ENCODE results near the gene FOXK1. TPM values are rescaled to one million over a fixed set of nuclear protein-coding genes. Genes with fewer than 3 reads are reported as not detected.
"Not testable (repeated sequence)": the region's sequence is repeated elsewhere in the genome, so short reads cannot be mapped to it uniquely, and the experiment has no call there.

Gene FOXK1
- total and polyA plus RNA-seq, 8 donors: 3.9 to 20.6 (median 15.5) TPM

DNA sequence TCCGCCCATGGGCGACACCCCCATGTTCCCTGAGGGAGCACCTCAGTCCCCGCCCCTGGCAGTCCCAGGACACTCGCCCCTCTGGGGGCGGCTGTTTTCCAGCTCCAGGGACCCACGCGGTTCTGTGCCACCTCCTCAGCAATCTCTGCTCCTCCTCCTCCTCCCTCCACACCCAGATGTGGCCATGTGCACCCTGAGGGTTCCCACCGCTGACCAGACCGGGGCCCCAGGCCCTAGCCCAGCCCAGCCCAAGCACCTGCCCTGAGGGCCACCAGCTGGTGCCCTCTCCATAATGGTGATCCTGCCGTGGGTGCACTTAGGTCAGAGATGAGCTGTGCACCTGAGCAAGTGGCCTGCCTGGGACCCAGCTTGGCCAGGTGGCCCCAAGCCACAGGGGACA is 118.4 kb downstream of the FOXK1 start:
- DNase-seq: peak in 2 of 6 donors; percentile 8 to 64

DNA sequence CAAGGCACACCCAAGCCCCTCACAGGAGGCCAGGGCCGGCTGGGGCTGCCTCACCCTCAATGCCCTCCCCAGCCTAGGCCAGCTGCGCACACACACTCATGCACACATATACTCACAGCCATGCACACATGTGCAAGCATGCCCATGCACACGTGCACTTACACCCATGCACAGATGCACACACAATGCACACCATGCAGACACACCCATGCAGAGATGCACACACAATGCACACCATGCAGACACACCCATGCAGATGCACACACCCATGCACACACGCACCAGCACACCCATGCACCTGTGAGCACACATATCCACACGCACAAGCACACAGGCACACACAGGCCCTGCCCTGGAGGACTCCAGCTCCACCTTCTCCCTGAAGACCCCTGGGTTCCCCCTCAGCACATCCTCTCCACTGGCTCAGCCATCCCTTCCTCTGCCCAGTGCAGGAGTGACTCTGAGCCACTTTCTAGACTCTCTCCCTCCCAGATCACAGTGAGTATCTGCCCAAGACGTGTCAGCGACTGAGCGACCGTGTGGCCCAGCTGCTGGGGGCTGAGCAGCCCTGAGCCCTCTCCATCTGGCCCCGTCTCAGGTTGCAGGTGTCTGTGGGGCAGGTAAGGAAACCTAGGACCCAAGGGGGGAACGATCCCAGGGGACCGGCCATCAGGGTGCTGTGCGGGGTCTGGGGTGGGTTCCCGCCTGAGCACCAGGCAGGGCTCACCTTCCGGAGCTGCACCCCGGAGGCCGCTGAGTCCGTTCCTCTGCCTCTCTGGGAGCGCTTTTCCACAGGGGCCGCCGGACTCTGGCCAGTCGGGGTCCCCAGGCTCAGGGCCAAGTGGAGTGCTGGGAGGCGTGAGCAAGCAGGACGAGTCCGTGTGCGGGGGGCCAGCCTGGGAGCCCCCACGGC is 119.1 kb downstream of the FOXK1 start:
- intact Hi-C loops (cut with DNase I): loop anchor here in 1 of 3 donors (10.0 kb wide), 1 partner anchor 284 kb away; no protein-coding TSS in a partner anchor
- ATAC-seq (no peak), FAIRE-seq (no peak), DNase-seq (peak in 2 of 6 donors; percentile 50 to 79)
- TF ChIP-seq, protein P1, sequence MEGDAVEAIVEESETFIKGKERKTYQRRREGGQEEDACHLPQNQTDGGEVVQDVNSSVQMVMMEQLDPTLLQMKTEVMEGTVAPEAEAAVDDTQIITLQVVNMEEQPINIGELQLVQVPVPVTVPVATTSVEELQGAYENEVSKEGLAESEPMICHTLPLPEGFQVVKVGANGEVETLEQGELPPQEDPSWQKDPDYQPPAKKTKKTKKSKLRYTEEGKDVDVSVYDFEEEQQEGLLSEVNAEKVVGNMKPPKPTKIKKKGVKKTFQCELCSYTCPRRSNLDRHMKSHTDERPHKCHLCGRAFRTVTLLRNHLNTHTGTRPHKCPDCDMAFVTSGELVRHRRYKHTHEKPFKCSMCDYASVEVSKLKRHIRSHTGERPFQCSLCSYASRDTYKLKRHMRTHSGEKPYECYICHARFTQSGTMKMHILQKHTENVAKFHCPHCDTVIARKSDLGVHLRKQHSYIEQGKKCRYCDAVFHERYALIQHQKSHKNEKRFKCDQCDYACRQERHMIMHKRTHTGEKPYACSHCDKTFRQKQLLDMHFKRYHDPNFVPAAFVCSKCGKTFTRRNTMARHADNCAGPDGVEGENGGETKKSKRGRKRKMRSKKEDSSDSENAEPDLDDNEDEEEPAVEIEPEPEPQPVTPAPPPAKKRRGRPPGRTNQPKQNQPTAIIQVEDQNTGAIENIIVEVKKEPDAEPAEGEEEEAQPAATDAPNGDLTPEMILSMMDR (IDR thresholded peaks at IDR 0.05): no peak
- H3K4me1 ChIP-seq: no peaks in the 10 kb centered on the region
- no peak overlapping the region for H3K27ac ChIP-seq
- H3K27me3 ChIP-seq: no peaks in the 10 kb centered on the region
- H3K4me3 ChIP-seq: no peak overlapping the region
- no peaks in the 10 kb centered on the region for H3K9me3 ChIP-seq
- H3K36me3 ChIP-seq: no peaks in the 10 kb centered on the region
- WGBS, 2 donors: 78 to 91% methylated on average over 27 of the region's 27 CpGs

More for the DNA sequence above, 118.4 kb downstream of the FOXK1 start:
- Histone ChIP-seq H3K27me3 (no peaks in the 10 kb centered on the region), H3K36me3 (no peaks in the 10 kb centered on the region), H3K4me1 (no peaks in the 10 kb centered on the region), H3K4me3 (no peak overlapping the region), H3K27ac (no peak overlapping the region), H3K9me3 (no peaks in the 10 kb centered on the region)
- FAIRE-seq (no peak), ATAC-seq (no peak)
- intact Hi-C loops (cut with DNase I): loop anchor here in 1 of 3 donors (10.0 kb wide), 1 partner anchor 284 kb away; no protein-coding TSS in a partner anchor
- TF ChIP-seq, protein P1 (IDR thresholded peaks at IDR 0.05): no peak
- 71 to 88% methylated on average over 10 of the region's 10 CpGs for WGBS, 2 donors

DNA sequence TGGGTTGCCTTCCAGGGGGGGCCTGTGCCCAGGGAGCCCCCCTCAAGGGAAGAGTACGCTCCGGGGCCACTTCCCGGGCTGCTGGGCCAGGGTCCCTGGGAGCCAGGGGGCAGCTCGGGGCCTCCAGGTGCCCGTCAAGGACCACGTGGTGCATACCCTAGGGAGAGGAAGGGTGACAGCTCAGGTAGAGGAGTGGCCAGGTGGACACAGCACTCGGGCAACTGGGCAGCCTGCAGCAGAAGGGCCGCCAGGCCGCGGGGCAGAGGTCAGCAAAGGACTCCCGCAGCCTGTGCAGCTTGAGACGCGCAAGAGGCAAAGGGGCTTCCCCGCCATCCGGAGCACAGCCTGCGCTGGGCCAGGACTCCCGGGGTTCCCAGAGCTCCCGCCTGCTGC is 119.7 kb downstream of the FOXK1 start:
- DNase-seq: peak in 2 of 6 donors; percentile 53 to 76
- H3K9me3 ChIP-seq: no peaks in the 10 kb centered on the region
- no peak for FAIRE-seq
- no peaks in the 10 kb centered on the region for H3K27me3 ChIP-seq
- ATAC-seq: no peak
- TF ChIP-seq, protein P1 (IDR thresholded peaks at IDR 0.05): no peak
- 68 to 81% methylated on average over 18 of the region's 18 CpGs for WGBS, 2 donors
- no peak overlapping the region for H3K4me3 ChIP-seq
- no peak overlapping the region for H3K27ac ChIP-seq
- intact Hi-C loops (cut with DNase I): loop anchor here in 1 of 3 donors (10.0 kb wide), 1 partner anchor 283 kb away; no protein-coding TSS in a partner anchor
- no peaks in the 10 kb centered on the region for H3K4me1 ChIP-seq
- H3K36me3 ChIP-seq: no peaks in the 10 kb centered on the region

DNA sequence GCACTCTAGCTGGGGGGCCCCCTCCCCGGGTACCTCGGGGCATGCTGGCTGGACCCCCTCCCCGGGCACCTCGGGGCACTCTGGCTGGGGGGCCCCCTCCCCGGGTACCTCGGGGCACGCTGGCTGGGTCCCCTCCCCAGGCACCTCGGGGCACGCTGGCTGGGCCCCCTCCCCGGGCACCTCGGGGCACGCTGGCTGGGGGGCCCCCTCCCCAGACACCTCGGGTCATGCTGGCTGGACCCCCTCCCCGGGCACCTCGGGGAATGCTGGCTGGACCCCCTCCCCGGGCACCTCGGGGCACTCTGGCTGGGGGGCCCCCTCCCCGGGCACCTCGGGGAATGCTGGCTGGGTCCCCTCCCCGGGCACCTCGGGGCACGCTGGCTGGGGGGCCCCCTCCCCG is 120.5 kb downstream of the FOXK1 start:
- intact Hi-C loops (cut with DNase I): loop anchor here in 1 of 3 donors (10.0 kb wide), 1 partner anchor 282 kb away; no protein-coding TSS in a partner anchor
- peak in 1 of 6 donors; percentile 63 for DNase-seq
- not testable (repeated sequence) for FAIRE-seq, H3K4me3 ChIP-seq, H3K27ac ChIP-seq, H3K27me3 ChIP-seq, ATAC-seq, H3K9me3 ChIP-seq, H3K4me1 ChIP-seq, H3K36me3 ChIP-seq
- 73 to 98% methylated on average over 16 to 23 of the region's 23 CpGs for WGBS, 2 donors

DNA sequence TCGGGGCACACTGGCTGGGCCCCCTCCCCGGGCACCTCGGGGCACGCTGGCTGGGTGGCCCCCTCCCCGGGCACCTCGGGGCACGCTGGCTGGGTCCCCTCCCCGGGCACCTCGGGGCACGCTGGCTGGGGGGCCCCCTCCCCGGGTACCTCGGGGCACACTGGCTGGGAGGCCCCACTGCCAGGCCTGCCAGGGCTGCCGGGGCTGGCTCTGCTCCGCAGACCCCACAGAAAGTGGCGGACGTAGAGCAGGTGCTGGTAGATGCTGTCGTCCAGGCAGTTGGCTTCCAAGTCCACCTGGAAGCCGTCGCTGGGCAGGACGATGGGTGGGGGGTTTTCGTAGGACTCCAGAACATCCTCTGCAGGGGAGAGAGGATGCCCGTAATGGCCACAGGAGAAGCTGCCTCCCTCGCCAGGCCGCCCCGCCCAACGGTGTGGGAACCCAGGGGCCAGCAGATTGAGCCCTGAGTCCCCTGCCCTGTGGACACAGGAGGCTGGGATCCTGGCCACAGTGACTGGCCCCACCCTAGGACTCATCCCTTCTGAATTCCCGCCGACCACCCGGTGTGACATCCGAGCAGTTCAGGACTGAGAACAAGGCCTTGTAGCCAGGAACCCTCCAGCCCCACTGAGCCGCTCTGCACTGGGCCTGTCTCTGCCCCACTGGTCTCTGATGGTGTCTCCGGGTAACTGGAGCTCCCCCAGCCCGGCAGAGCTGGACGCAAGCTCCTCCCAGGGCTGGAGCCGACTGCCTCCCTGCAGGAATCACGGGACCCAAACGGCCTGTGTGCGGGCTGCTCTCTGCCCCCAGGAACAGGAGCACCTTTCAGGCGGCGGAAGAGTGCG is 121.5 kb downstream of the FOXK1 start:
- intact Hi-C loops (cut with DNase I): loop anchor here in 1 of 3 donors (10.0 kb wide), 1 partner anchor 281 kb away; no protein-coding TSS in a partner anchor
- ATAC-seq (no peak), FAIRE-seq (no peak), DNase-seq (peak in 2 of 6 donors; percentile 55 to 66)
- Histone ChIP-seq H3K36me3 (no peaks in the 10 kb centered on the region), H3K9me3 (no peaks in the 10 kb centered on the region), H3K4me3 (no peak overlapping the region), H3K4me1 (no peaks in the 10 kb centered on the region), H3K27ac (no peak overlapping the region), H3K27me3 (no peaks in the 10 kb centered on the region)
- WGBS, 2 donors: 68 to 80% methylated on average over 41 of the region's 41 CpGs
- TF ChIP-seq, protein P1 (IDR thresholded peaks at IDR 0.05): no peak
